HG02678 (cell line): ENCODE measurements around the gene VEGFC.

ENCODE experiments used
- ATAC-seq: cut with Tn5 transposase; IDR thresholded peaks from one replicate; pipeline ENCODE4 v1.9.1; 2021; ENCODE audit warnings: mild to moderate bottlenecking, moderate library complexity; ENCODE audit not compliant: unreplicated experiment

Gene VEGFC

DNA sequence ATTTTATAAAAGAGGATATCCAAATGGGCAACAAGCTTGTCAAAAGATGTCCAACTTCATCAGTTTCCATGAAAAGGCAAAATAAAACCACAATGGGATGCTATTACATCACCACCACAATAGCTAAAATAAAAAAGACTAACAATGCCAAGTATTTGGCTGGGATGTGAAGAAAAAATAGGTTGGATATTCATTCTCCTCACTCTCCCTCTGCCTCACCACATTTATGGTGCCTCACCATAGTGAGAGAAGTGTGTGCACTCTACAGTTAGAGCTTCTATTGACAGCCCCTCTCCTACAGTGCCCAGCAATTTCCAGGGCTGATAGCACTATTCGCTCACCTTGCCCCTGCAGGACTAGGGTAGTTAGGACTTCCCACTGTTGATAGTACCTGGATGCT is 25.5 kb downstream of the VEGFC start:
- no peak for ATAC-seq

DNA sequence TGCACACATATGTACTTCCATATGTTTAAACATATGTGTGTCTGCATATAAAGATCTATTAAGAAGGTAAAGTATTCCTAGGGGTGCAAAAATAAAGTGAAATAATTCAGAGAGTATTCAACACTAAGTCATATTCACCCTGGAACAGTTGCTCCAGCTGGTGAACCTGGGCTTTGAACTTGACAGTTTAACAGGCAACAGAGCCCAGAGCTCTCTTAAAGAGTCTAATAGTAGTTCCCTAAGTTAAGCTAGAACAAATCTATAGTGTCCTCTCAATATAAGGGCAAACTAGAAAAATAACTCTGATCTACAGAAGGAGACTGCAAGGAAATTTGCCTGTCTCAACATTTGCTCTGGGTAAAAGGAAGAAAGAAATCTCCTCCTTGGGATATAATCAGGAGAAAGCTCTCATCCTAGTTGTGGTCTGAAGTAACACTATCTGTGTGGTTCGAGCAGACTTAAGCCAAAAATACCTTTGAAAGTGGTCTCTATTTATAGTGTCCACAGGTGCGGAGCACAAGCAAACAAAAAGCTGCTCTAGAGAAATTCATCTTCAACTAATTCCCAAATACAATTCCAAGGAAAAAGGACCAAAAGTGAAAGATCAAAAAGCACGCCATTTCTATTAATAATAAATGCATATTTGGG is 29.9 kb downstream of the VEGFC start:
- no peak for ATAC-seq

DNA sequence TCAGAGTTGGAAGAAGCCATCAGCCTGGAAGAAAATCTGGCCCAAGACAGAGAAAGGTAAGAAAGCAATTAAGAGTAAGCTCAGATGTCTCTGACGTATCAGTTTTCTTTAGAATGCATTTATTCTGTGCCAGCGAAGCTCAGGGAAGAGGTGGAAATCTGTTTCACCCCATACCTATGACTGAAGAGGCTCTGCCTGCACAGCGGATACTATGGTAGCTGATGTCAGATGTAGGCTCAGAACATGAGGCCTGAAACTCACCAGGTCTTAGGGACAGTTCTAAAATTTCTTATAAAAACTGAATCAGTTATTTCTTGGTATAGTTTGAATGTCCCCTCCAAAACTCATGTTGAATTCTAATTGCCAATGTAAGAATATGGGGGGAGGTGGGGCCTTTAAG is 30.9 kb downstream of the VEGFC start:
- ATAC-seq: no peak

DNA sequence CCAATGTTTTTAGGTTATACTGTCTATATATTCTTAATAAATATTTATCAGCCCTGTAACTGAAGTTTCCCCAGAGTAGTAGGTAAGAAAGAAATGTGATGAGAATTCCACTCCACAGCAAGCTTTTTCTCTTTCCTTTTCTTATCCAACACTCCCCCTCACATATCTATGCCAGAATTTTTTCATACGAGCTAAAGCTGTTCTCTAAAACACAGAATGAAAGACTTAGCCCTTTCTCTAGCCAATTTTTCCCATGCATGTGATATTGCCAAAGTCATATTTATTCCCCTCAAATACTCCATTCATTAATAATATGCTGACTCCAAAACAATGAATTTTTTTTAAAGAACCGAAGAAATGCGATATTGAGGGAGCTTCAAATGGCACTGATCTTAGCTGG is 32.3 kb downstream of the VEGFC start:
- no peak for ATAC-seq

DNA sequence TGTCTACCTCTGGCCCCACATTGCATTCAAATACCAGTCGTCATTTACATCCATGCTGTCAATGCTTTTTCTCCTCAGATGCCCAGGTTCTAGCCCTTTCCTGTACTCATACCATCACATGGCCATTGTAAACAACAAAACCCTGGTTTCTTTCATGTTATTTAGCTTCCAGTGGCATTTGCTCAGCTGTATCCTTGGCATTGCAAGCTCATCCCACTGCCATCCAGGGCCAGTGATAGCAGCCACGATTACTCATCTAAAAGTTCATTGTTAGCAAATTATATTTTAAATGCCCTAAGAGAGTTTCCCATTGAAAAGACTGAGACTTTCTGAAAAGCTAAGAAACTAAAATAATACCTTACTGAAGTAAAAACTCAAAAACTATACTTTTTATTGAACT is 34.0 kb downstream of the VEGFC start:
- ATAC-seq: no peak

DNA sequence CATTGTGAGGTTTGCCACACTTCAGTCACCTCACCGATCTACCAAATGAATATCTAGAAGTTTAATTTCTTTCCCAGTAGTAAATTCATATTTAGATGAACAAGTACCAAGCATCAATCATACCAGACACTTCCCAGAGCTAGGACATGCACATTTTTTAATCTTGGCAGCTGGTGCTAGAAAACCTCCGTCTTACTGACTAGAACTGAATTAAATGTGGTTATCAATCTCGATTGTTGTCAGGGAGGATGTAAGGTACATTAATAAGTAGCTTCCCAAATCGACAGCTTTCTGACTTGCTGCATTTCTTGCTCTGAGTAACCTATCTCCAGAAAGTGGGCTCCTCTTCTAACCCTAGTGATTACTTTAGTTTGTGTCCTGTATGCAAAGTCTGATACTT is 34.4 kb downstream of the VEGFC start:
- ATAC-seq: no peak

DNA sequence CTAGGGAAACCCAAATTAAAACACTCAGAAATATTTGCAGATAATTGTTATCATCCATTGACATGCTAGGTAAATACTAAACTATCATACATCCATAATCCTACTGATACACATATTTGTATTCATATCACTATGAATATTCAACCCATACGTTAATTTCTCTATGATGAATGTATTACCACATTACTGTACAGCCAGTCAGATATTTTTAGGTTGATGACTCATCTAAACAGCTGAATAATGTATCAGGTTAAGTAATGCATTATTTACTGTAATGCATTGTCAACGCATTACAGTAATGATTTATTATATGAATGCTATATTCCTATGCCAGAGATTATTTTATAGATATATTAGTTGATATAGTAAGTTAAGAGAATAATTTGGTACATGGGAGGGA is 37.1 kb downstream of the VEGFC start:
- ATAC-seq: no peak

DNA sequence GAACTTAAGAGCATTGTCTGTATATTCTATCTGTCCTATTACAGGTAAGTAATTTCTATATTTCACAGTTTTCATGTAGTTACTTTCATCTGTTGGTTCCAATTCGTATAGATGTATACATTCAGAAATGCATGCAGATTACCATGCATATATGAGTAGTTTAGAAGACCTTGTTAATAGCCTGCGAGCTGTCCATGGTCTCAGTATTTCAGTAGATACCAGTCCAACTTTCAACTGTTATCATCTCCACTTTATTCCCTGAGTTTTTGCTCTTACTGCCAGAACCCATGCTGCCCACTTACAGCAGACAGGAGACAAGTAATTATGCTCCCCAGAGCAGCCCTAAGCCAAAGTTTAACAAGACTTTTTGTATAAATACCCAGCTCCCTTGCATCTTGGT is 37.7 kb downstream of the VEGFC start:
- no peak for ATAC-seq

DNA sequence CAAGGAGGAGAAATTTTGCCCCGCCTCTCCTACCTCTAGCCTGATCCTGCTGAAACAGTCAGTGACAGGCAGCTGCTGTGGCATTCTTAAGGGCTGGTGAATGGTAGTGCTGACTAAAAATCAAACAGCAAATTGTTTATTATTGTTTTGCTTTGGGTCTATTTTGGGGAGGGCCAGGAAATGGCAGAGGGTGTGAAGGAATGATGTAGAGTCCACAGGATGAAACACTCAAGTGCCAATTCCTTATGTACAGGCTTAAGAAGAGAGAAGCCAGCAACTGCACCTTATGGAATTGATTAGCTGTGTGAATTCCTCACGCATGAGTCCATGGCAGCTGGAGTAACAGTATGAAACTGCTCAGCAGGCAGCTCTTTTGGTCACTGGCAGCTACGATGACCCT is 39.7 kb downstream of the VEGFC start:
- ATAC-seq: no peak

DNA sequence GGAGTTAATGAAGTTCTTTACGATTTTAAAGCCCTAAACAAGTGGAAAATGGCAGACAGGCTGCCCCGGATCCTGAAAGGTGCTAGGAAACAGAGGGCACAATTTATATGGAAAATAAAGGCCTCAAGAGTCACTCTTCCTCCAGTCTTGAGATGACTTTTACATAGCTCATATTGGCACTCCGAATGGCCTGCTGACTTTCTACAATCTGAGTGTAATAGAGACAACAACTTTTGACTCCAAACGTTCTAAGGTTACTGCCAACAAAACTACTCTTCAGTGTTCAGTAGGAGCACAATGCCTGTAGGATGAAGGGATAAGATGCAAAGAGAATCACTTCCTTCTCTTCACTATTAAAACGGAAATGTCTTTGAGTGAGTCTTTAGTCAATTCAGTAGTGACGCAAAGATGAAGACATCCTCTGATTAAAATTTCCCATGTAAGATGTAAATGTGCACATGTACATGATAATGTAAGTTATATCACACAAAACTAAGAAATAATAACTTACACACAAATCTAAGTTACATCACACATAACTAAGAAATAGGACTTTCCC is 40.5 kb downstream of the VEGFC start:
- ATAC-seq: no peak

DNA sequence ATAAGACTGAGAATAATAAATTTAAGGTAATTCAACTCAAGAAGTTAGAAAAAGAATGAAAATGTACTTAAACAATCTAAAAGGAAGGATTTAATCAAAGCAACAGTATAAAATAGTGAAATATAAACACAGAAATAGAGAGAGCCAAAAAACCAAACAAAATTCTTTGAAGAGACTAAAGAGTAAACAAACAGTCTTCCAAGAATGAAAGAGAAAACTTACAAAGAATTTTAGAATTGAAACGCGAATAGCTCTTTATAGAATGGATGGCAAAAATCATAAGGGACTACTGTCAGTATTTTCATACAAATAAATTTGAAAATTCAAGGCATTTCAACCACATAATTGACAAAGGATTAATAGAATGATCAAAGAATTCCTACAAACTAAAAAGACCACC is 41.7 kb downstream of the VEGFC start:
- no peak for ATAC-seq

DNA sequence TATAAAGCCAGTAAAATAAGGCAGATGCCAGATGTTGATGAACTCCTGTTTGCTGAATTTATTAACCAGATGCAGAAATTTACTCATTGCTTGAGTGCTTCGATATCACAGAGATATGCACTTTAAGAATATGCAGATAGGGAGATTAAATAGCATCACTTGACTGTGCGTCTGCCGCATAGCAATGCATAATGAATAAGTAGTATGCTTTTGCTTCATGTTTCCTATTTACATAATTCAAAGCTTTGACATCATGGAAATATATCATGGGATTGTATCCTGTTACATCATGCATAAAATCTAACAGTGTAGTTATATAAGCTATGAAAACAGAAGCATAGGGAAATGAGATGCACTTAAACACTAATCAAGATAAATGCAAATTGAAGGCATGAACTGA is 45.9 kb downstream of the VEGFC start:
- ATAC-seq: no peak

DNA sequence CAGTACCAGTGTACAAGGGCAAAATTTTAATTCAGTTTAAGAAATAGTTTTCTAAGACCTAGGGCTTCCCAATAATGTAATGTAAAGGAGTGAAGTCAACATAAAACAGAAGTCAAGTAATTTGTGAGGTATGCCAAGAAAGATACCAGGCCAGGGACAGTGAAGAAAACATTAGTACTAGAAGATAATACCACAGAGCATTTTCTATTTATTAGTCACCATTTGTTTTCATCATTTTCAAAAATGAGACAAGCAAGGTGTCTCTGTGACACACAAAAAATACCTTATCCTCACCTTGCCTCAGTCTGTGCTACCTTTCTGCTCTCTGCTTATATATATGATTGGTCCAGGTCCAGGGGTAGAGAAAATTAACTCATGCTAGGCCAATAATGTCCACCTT is 46.8 kb downstream of the VEGFC start:
- ATAC-seq: no peak

DNA sequence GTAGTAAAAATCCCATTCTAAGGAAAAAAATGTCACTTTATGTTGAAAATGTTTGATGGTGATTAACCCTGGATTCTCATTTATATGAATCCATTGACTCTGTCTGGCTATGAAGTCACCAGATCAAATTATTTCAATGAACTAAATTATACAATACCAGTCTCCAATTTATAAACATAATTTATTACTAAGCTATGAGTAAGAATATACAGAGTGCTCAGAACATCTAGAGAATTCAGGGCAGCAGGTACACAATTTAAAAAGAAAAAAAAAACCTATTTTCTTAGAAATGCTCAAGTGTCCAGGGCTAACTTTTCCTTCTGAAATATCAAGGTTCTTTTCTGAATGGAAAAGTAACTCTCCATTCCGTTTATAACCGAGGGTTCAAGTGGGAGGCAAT is 48.6 kb downstream of the VEGFC start:
- no peak for ATAC-seq

DNA sequence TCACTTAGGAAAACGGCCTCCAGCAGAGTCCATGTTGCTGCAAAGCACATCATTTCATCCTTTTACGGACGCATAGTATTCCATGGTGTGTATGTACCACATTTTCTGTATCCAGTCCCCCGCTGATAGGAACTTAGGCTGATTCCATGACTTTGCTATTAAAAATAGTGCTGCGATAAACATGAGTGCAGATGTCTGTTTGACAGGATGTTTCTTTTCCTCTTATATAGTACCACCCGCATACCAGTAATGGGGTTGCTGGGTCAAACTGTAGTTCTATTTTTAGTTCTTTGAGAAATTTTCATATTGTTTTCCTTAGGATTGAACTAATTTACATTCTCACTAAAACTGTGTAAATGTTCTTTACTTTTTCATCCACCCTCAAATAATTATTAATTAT is 50.5 kb downstream of the VEGFC start:
- ATAC-seq: no peak

DNA sequence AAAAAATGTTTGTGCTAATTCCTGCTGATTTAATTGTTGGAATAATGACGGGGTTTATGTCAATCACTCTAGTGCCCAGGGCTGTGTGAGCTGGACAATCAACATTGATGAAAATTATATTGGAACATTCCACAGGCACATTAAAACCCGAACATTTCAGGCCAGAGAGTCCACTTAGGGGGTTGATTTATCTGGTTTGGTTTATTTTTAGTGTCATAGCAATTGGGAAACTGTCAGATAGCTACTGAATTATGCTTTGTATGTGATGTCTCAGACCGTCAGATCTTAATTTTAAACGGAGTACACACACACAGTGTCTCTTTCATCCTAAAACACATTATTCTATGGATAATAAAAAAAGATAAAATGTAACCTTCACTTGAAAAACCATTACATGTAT is 51.5 kb downstream of the VEGFC start:
- ATAC-seq: no peak

DNA sequence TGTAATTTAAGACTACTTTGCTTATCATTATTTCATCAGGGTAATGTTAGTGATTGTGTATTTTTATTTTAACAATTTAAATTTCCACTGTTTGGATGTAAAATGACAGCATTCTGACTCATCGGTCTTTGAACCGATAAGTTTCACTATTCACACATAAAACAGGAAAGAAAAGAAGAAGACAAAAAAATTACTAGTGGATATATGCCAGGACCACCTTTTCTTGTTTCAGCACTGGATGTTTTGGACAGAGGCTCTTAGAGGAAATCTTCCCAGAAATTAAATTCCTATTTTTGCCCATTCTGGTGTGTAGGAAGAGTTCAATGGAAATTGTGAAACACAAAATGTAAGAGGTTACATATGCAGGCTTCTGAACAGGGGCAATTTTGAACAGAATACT is 57.4 kb downstream of the VEGFC start:
- ATAC-seq: no peak

DNA sequence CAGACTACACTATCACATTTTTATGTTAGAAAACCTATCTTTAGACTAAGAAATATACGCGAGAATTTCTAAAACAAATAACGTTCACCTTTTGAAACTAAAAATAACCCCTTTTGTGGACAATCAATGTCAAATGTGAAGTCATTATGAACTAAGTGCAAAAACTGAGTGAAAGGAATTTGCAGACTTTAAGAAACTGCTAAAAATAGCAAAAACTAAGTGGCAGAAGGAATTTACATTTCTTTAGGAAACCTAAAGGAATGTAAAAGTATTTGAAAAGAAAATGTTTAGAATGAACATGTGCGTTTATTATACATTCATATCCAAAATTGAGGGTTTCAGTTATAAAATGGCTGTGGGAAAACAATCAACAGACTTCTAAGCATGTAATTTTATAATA is 58.3 kb downstream of the VEGFC start:
- ATAC-seq: no peak

DNA sequence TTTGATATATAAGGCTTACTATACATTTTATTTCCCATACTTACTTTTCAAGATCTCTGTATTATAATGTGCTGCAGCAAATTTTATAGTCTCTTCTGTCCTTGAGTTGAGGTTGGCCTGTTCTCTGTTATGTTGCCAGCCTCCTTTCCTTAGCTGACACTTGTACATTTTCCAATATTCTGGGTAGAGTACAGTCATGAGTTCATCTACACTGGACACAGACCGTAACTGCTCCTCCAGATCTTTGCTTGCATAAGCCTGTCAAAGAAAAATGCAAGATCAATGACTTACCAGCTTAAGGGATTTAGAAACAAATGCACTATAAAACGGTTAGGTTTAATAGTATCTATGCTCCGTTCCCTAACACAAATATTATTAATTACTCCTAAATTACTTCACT is 63.2 kb downstream of the VEGFC start:
- ATAC-seq: no peak

DNA sequence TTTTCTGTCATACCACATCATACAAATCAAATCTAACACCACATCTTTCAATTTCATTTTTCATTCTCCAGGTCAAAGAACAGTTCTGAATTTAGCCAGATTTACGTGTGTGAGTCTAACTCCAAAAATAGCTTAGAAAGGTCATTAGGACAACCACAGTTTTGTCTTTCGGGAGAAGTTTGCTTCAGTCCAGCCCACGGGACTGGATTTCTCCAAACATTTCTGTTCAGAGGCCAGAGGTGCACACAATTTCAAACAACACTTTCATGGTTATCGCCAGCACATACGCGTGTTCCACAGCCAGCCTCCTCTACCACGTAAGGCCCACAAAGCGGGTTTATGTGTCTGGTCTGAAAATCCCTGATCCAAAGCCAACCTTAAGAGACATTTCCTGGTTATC is 65.9 kb downstream of the VEGFC start:
- ATAC-seq: no peak

DNA sequence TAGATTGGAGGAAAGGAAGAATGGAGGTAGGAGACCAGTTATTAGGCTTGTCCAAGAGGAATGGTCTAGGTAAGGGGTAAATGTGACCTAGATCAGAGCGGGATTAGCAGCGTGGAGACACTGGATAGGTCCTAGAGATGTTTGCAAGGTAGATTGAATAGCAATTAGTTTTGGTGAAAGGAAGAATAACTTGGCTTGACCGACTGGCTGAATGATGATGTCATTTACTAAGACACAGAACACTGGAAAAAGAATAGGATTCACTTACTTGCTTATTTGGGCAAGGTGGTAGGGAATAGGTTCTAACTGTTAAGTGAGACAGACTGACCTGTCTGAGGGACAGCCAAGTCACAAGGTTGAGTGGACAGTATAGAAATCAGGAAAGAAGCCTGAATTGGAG is 71.3 kb downstream of the VEGFC start:
- no peak for ATAC-seq

DNA sequence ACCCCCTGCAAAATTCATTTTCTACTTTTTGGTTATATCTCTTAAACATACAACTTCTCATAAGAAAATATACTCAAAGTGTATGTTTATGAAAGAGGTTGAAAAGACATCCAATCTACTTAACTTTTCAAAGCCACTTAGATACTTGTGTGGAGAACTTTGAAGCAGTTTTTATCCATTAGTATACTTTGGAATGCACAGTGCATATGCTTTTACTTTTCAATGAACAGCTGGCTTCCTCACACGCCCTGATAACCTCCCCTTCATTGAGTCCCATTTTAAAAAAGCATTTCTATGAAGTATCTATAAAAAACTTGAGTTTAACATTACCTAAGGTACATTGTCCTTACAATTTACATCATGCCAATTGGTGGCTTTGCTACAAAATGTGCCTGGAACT is 73.8 kb downstream of the VEGFC start:
- no peak for ATAC-seq

DNA sequence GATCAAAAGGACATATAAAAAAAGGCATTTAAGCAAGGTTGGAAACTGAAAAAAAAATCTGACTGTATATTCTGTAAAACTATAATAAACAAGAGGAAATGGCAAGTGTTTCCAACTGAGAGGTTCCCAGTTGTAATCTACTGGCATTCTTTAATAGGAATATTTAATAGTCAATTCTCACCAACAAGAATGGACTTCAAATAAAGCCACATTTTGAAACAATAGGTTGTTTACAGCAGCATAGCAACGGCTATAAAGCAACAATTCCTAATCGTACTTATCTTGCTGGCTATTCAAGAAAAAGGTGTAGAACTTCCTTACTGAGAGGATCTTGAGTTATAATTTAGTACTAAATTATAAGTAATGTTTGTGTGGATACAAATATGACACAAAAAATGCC is 75.5 kb downstream of the VEGFC start:
- ATAC-seq: no peak
